GM10266 (cell line): Measurements from ENCODE around the gene MYMK.

Experiments
- DNase-seq: peaks from one replicate; pipeline ENCODE4 v3.0.0; 2012; ENCODE audit errors: extremely low spot score
- CTCF ChIP-seq: IDR thresholded peaks from 2 replicates; pipeline ENCODE4 v1.5.1; 2012; ENCODE audit warnings: mild to moderate bottlenecking, low read depth; ENCODE audit not compliant: control insufficient read depth, insufficient read depth; ENCODE audit errors: missing control alignments

The MYMK gene, protein sequence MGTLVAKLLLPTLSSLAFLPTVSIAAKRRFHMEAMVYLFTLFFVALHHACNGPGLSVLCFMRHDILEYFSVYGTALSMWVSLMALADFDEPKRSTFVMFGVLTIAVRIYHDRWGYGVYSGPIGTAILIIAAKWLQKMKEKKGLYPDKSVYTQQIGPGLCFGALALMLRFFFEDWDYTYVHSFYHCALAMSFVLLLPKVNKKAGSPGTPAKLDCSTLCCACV

DNA sequence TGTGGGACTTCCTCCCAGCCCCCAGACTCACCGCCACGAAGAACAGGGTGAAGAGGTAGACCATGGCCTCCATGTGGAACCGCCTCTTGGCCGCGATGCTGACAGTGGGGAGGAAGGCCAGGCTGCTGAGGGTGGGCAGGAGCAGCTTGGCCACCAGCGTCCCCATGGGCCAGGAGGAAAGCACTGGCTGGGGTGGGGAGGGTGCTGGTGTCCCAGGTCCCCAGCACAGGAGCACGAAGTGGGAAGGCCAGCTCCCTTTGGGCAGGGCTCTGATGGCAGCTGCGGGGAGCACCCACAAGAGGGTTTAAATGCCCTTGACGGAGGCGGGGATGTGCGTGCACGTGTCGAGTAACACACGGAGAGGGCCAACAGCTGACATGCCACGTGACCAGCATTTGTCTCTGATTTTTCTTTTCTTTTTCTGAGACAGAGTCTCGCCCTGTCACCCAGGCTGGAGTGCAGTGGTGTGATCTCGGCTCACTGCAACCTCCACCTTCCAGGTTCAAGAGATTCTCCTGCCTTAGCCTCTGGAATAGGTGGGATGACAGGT, at the start of gene MYMK:
TSS of gene MYMK (minus strand) at position 281 of the 550 bp plus-strand sequence. CDS start at position 166, 115 bp downstream.
- no peak for DNase-seq
- TF ChIP-seq CTCF = no peak

GRCh38 chr9:133573791-133574515, 49.2 kb upstream of the MYMK start:
- no peak for DNase-seq
- TF ChIP-seq CTCF = no peak

DNA sequence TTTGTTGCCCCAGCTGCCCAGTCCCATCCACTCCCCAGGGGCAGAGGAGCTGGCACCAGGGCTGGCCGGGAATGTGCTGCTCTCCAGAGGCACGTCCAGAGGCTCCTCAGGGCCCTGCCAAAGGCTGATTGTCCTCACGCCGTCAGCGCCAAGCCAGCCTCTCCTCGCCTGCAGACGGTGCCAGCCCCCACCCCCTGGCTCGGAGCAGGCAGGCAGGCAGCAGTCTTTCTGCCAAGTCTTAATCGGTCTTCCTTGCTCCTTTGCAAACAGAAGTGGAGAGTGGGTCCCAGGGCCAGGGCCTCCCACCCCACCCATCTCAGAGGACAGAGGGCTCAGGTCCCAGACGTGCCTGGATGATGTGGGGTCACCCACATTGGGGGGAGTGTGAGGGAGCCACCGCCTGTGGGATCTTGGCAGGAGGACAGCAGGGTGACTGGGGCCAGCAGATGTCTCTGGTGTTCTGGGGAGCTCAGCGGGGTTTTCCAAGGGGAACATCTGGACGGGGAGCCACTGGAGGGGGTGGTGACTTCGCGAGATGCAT, 48.1 kb upstream of the MYMK start:
- DNase-seq = no peak
- no peak for TF ChIP-seq CTCF

- no peak for TF ChIP-seq CTCF
Observed at GRCh38 chr9:133571896-133572595, 47.3 kb upstream of the MYMK start.

GRCh38 chr9:133571391-133571890, 46.7 kb upstream of the MYMK start:
- no peak for TF ChIP-seq CTCF

More at GRCh38 chr9:133571896-133572595, 47.3 kb upstream of the MYMK start:
- DNase-seq = no peak

GRCh38 chr9:133570691-133571080, 45.9 kb upstream of the MYMK start:
- no peak for TF ChIP-seq CTCF
- no peak for DNase-seq

More at GRCh38 chr9:133571391-133571890, 46.7 kb upstream of the MYMK start:
- DNase-seq = no peak
